Measurements from ENCODE around the gene C6orf118. TPM values are rescaled to one million over a fixed set of nuclear protein-coding genes. Genes with fewer than 3 reads are reported as not detected.

Gene C6orf118
- total and polyA plus RNA-seq, 2 of the 8 experiments (the other 6 are each of a cell fraction or from before 2014, with no cell fraction given), result 0.35 to 0.58 TPM

DNA sequence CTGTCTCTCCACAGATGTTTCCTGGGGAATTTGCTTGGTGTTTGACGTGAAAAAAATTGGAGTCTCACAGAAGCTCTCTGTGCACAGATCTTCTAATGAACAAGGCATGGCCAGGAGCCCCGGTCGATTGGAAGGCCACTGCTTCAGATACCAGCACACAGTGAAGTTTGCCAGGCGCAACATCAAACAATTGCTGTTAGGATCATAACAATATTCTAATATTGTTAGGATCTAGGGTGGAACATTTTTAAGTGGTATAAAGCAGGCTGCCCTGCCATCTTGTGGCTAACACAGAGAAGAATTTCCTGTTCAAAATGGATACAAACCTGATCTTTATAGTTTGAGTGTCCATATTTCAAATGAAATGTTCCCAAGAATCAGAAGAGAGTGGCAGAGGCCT, 64.1 kb downstream of the C6orf118 start:
- no peak overlapping the region for H2BK5ac ChIP-seq (ENCODE audit: low read depth, low read length)
- no peak overlapping the region for H3K18ac ChIP-seq (ENCODE audit: extremely low read depth, low read length)
- H3K4me1 ChIP-seq (replicated peaks in 1 of 4; ENCODE audit: control insufficient read depth in 3 of 4, insufficient read depth in 4 of 4, low read length in 3 of 4), result peaks cover 0 to 7% (median 4%) of the 10 kb centered on the region in 4 experiments; a peak in 3 of 7 replicates
- no peak overlapping the region for H3K14ac ChIP-seq (ENCODE audit: insufficient read length)
- TF ChIP-seq, protein P1, sequence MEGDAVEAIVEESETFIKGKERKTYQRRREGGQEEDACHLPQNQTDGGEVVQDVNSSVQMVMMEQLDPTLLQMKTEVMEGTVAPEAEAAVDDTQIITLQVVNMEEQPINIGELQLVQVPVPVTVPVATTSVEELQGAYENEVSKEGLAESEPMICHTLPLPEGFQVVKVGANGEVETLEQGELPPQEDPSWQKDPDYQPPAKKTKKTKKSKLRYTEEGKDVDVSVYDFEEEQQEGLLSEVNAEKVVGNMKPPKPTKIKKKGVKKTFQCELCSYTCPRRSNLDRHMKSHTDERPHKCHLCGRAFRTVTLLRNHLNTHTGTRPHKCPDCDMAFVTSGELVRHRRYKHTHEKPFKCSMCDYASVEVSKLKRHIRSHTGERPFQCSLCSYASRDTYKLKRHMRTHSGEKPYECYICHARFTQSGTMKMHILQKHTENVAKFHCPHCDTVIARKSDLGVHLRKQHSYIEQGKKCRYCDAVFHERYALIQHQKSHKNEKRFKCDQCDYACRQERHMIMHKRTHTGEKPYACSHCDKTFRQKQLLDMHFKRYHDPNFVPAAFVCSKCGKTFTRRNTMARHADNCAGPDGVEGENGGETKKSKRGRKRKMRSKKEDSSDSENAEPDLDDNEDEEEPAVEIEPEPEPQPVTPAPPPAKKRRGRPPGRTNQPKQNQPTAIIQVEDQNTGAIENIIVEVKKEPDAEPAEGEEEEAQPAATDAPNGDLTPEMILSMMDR (IDR thresholded peaks at IDR 0.05; ENCODE audit: control extremely low read depth in 1 of 3, insufficient read depth in 1 of 3, low read depth in 1 of 3, low read length in 3 of 3), result peak in 1 of 3 experiments; percentile 43; a peak in 1 of 4 replicates
- TF ChIP-seq RAD21 (IDR thresholded peaks at IDR 0.05 in 1 of 2, conservative IDR thresholded peaks at IDR 0.05 in 1 of 2; ENCODE audit: low read depth in 2 of 2, low read length in 2 of 2) (peak; percentile 53 to 58), EGR1 (IDR thresholded peaks at IDR 0.05; ENCODE audit: borderline replicate concordance, low read depth, low read length) (no peak)
- H3K27ac ChIP-seq (ENCODE audit: low read depth, low read length), result no peak overlapping the region
- no peaks in the 10 kb centered on the region for H3K27me3 ChIP-seq (replicated peaks in 1 of 4; ENCODE audit: control insufficient read depth in 3 of 4, extremely low read depth in 1 of 4, insufficient read depth in 3 of 4, low read length in 3 of 4)
- DNase-seq (ENCODE audit: low read depth in 1 of 2, low spot score in 2 of 2) (no peak), FAIRE-seq (no peak)
- H2BK120ac ChIP-seq (replicated peaks; ENCODE audit: low read depth, low read length), result no peak overlapping the region
- H3K9ac ChIP-seq (replicated peaks in 1 of 4; ENCODE audit: extremely low read depth in 1 of 4, low read depth in 3 of 4, low read length in 3 of 4), result no peak overlapping the region
- H3K4me3 ChIP-seq (ENCODE audit: extremely low read depth in 1 of 4, insufficient read depth in 2 of 4, low read depth in 3 of 4, low read length in 4 of 4), result no peak overlapping the region
- no peak overlapping the region for H2AK5ac ChIP-seq (ENCODE audit: low read depth, low read length)
- no peak overlapping the region for H2BK15ac ChIP-seq (ENCODE audit: low read length)
- H2BK12ac ChIP-seq (ENCODE audit: low read depth, low read length), result no peak overlapping the region
- no peak overlapping the region for H4K8ac ChIP-seq (ENCODE audit: extremely low read depth, insufficient read depth, low read length)
- H3K36me3 ChIP-seq (ENCODE audit: control insufficient read depth in 2 of 4, insufficient read depth in 4 of 4, low read length in 3 of 4), result no peaks in the 10 kb centered on the region
- H3K23me2 ChIP-seq (ENCODE audit: low read depth, low read length), result no peaks in the 10 kb centered on the region
- H2BK20ac ChIP-seq (ENCODE audit: low read length), result no peak overlapping the region
- H3K4me2 ChIP-seq (ENCODE audit: insufficient read depth in 1 of 2, low read depth in 2 of 2, low read length in 2 of 2), result 0 out of 4 replicates have a peak overlapping the region, but pooled peaks have one; percentile 13 to 28
- no peak overlapping the region for H3K4ac ChIP-seq (replicated peaks; ENCODE audit: insufficient read length, low read depth, low read length)
- H2AFZ ChIP-seq (ENCODE audit: low read length), result peak overlapping the region; percentile 78
- no peak overlapping the region for H3K23ac ChIP-seq (ENCODE audit: insufficient read length)
- H4K20me1 ChIP-seq (replicated peaks in 1 of 2; ENCODE audit: control insufficient read depth in 1 of 2, insufficient read depth in 2 of 2, low read length in 2 of 2), result no peaks in the 10 kb centered on the region
- ChIA-PET CTCF (ENCODE audit: partially characterized antibody) (interaction anchor here (0.8 to 6.3 kb wide), 6 partner anchors 13 to 170 kb away, joined by 3 to 52 read pairs (median 3); no protein-coding TSS in a partner anchor), POLR2A (ENCODE audit: partially characterized antibody) (no interaction called here)
- H3K79me2 ChIP-seq (ENCODE audit: control insufficient read depth in 1 of 2, insufficient read depth in 2 of 2, low read length in 2 of 2), result no peaks in the 10 kb centered on the region
- no peak overlapping the region for H4K91ac ChIP-seq (replicated peaks; ENCODE audit: insufficient read length, low read length)
- no peak overlapping the region for H4K5ac ChIP-seq (ENCODE audit: insufficient read length, low read depth, low read length)
- 81% methylated on average over 4 of the region's 4 CpGs; no CpG with 5 or more reads in 1 of the 2 experiments for WGBS, 2 experiments (ENCODE audit: extremely low coverage in 1 of 2, insufficient coverage in 1 of 2, insufficient read length in 1 of 2, insufficient replicate concordance in 2 of 2, low coverage in 1 of 2, low lambda C conversion rate in 2 of 2, missing lambda C conversion rate in 1 of 2)
- H3K79me1 ChIP-seq (ENCODE audit: low read depth, low read length), result no peaks in the 10 kb centered on the region
- no peaks in the 10 kb centered on the region for H3K9me3 ChIP-seq (ENCODE audit: insufficient read depth in 2 of 2, low read depth in 1 of 2, low read length in 1 of 2)
- H3K56ac ChIP-seq (replicated peaks; ENCODE audit: insufficient read length, low read depth, low read length), result no peak overlapping the region
